SU-DHL-6 (cell line): ENCODE results near the gene GIPC1.

ENCODE experiments used
- EZH2phosphoT487 ChIP-seq: fragments of 200-600 bp; sonication (generic), shearing (Covaris generic); conservative IDR thresholded peaks from 2 replicates; pipeline ENCODE4 v1.6.1; 2018; ENCODE audit warnings: mild to moderate bottlenecking, antibody characterized with exemption, low read length, moderate library complexity, mixed read lengths
- TF ChIP-seq, protein P1 (sequence below): fragments of 200-600 bp; sonication (generic); IDR thresholded peaks from one replicate; pipeline ENCODE4 v1.5.1; 2017; ENCODE audit warnings: antibody characterized with exemption, mild to moderate bottlenecking, low read length, moderate library complexity; ENCODE audit not compliant: insufficient read depth, poor library complexity, severe bottlenecking

- TF ChIP-seq, protein P1, sequence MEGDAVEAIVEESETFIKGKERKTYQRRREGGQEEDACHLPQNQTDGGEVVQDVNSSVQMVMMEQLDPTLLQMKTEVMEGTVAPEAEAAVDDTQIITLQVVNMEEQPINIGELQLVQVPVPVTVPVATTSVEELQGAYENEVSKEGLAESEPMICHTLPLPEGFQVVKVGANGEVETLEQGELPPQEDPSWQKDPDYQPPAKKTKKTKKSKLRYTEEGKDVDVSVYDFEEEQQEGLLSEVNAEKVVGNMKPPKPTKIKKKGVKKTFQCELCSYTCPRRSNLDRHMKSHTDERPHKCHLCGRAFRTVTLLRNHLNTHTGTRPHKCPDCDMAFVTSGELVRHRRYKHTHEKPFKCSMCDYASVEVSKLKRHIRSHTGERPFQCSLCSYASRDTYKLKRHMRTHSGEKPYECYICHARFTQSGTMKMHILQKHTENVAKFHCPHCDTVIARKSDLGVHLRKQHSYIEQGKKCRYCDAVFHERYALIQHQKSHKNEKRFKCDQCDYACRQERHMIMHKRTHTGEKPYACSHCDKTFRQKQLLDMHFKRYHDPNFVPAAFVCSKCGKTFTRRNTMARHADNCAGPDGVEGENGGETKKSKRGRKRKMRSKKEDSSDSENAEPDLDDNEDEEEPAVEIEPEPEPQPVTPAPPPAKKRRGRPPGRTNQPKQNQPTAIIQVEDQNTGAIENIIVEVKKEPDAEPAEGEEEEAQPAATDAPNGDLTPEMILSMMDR = no peak
- no peak for TF ChIP-seq EZH2phosphoT487
Observed at GRCh38 chr19:14439014-14439413, 56.9 kb downstream of the GIPC1 start.
